Thoracic aorta (tissue), 2 donors: Measurements from ENCODE around the gene SEZ6. TPM values are rescaled to one million over a fixed set of nuclear protein-coding genes. Genes with fewer than 3 reads are reported as not detected.
A peak's percentile ranks its signal among the peaks of the same experiment; 100 is the strongest.
"Not testable (repeated sequence)": the region's sequence is repeated elsewhere in the genome, so short reads cannot be mapped to it uniquely, and the experiment has no call there.

Source experiments
- ATAC-seq: fragments of 150-250 bp; one replicate; pipeline ENCODE4 v1.8.0; 2017; ENCODE audit warnings: low read depth; ENCODE audit not compliant: insufficient number of reproducible peaks, low FRiP score
- DNase-seq: peaks from one replicate; pipeline ENCODE4 v3.0.0-alpha.2; 2020; ENCODE audit warnings: low spot score
- H3K27ac ChIP-seq, 2 donors: fragments of 200-600 bp; sonication (generic); 1 replicate in 1 of 2; 2 replicates in 1 of 2; pipeline ENCODE4 v1.5.1; 2016; ENCODE audit warnings: mild to moderate bottlenecking in 2 of 2, moderate library complexity in 2 of 2
- H3K27me3 ChIP-seq: fragments of 200-600 bp; sonication (generic); replicated peaks from 2 replicates; pipeline ENCODE4 v1.6.0; 2016; ENCODE audit warnings: mild to moderate bottlenecking; ENCODE audit not compliant: insufficient read depth
- H3K36me3 ChIP-seq: fragments of 200-600 bp; sonication (generic); one replicate; pipeline ENCODE4 v1.5.1; 2016
- H3K4me1 ChIP-seq, 2 donors: fragments of 200-600 bp; sonication (generic); 1 replicate in 1 of 2; 2 replicates in 1 of 2; pipeline versions ENCODE4 v1.5.1 to v1.6.0; 2016; ENCODE audit warnings: low read depth in 2 of 2, mild to moderate bottlenecking in 1 of 2; ENCODE audit not compliant: control insufficient read depth in 1 of 2
- H3K4me3 ChIP-seq: fragments of 200-600 bp; sonication (generic); 2 replicates; pipeline ENCODE4 v1.5.1; 2016; ENCODE audit warnings: mild to moderate bottlenecking
- H3K9me3 ChIP-seq: fragments of 200-600 bp; sonication (generic); 2 replicates; pipeline ENCODE4 v1.5.1; 2016
- total RNA-seq, 2 donors: library from RNA; depleted of rRNA; stranded (reverse); fragments of >200 nt; gene quantifications; one replicate each; pipeline versions ENCODE4 v1.1.0 to v1.2.3, GENCODE V29; 2016
- TF ChIP-seq, protein P1 (sequence below): fragments of 200-600 bp; sonication (generic); IDR thresholded peaks from one replicate; pipeline ENCODE4 v1.5.1; 2019; ENCODE audit warnings: antibody characterized with exemption

The SEZ6 gene
- total RNA-seq, 2 donors from 2014 or later, result not detected

DNA sequence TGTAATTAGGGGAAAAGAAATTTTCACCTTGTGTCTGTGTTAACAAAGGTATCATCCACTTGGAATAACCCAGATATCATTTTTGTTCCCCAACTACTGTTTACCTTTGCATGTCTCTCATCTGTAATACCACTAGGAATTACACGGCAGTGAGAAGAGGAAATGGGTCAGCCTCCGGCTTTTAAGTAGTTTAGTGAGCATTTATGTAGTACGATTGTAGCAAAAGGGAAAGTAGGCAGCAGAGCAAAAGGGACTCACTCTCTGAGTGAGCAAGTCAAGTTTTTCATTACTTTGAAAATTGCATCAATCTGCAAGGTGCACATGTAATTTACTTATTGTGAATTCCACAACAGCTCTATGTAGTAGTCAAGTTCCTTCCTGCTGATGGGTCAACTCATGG lies 65.7 kb downstream of the SEZ6 start:
- Histone ChIP-seq H3K4me1 (peaks cover 44 to 66% of the 10 kb centered on the region in 2 donors), H3K36me3 (no peaks in the 10 kb centered on the region), H3K9me3 (no peaks in the 10 kb centered on the region), H3K4me3 (no peak overlapping the region), H3K27me3 (no peaks in the 10 kb centered on the region), H3K27ac (no peak overlapping the region)
- ATAC-seq, result no peak
- no peak for DNase-seq
- TF ChIP-seq, protein P1, sequence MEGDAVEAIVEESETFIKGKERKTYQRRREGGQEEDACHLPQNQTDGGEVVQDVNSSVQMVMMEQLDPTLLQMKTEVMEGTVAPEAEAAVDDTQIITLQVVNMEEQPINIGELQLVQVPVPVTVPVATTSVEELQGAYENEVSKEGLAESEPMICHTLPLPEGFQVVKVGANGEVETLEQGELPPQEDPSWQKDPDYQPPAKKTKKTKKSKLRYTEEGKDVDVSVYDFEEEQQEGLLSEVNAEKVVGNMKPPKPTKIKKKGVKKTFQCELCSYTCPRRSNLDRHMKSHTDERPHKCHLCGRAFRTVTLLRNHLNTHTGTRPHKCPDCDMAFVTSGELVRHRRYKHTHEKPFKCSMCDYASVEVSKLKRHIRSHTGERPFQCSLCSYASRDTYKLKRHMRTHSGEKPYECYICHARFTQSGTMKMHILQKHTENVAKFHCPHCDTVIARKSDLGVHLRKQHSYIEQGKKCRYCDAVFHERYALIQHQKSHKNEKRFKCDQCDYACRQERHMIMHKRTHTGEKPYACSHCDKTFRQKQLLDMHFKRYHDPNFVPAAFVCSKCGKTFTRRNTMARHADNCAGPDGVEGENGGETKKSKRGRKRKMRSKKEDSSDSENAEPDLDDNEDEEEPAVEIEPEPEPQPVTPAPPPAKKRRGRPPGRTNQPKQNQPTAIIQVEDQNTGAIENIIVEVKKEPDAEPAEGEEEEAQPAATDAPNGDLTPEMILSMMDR, result no peak

DNA sequence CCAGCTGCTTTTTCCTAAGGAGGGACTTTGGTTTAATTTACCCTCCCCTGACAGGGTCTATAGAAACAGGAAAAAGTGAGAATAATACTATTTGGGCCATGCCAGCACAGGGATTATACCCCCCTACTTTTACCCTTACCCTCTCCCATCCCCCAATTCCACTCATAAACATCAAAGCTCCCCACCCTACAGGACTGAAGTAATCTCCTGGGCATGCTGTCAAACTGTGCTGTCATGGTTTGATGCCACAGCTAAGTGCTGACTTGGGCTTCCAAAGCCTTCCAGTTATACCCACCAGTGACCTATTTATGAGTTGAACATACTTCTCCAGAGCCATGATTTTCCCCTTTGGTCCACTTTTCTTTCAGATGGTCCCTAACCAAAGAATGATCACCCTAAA lies 67.3 kb downstream of the SEZ6 start:
- H3K4me3 ChIP-seq, result no peak overlapping the region
- peaks cover 35 to 57% of the 10 kb centered on the region in 2 donors for H3K4me1 ChIP-seq
- H3K27me3 ChIP-seq, result no peaks in the 10 kb centered on the region
- TF ChIP-seq, protein P1, result no peak
- H3K36me3 ChIP-seq, result no peaks in the 10 kb centered on the region
- DNase-seq (no peak), ATAC-seq (no peak)
- no peaks in the 10 kb centered on the region for H3K9me3 ChIP-seq
- H3K27ac ChIP-seq, result no peak overlapping the region

DNA sequence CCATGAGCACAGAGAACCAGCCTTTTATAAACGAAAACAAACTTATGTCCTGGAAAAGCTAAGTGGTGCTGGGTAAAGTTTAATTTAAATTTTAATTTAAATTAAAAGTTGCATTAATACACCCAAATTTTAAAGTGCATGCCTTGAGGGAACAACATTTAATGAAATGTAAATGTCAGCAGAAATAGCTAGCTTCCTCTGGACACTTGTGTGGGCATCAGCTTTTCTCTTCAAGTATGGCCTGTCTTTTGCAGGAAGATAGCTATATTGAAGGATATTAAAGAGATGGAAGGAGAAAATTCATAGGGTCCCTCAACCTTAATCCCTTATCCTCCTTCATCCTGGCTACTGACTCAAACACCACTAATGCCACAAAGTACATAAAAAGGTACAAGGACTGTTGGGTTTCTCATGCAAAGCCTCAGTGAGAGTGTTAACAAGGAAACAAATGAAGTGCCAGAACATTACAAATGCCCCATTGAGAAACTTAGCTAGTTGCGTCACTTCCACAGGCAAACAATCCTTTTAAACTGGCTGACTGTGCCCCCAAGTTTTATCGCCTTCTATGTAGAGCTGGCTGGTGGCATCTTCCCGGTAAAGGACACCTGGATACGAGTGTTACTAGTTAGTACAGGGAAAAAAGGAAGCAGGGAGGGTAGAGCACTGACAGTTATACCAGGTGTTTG lies 68.6 kb downstream of the SEZ6 start:
- no peaks in the 10 kb centered on the region for H3K36me3 ChIP-seq
- ATAC-seq (no peak), DNase-seq (no peak)
- no peak overlapping the region for H3K4me3 ChIP-seq
- TF ChIP-seq, protein P1, result no peak
- peaks cover 35 to 57% of the 10 kb centered on the region in 2 donors for H3K4me1 ChIP-seq
- no peaks in the 10 kb centered on the region for H3K9me3 ChIP-seq
- no peaks in the 10 kb centered on the region for H3K27me3 ChIP-seq
- H3K27ac ChIP-seq, result peak overlapping the region in 1 of 2 donors; percentile 36

DNA sequence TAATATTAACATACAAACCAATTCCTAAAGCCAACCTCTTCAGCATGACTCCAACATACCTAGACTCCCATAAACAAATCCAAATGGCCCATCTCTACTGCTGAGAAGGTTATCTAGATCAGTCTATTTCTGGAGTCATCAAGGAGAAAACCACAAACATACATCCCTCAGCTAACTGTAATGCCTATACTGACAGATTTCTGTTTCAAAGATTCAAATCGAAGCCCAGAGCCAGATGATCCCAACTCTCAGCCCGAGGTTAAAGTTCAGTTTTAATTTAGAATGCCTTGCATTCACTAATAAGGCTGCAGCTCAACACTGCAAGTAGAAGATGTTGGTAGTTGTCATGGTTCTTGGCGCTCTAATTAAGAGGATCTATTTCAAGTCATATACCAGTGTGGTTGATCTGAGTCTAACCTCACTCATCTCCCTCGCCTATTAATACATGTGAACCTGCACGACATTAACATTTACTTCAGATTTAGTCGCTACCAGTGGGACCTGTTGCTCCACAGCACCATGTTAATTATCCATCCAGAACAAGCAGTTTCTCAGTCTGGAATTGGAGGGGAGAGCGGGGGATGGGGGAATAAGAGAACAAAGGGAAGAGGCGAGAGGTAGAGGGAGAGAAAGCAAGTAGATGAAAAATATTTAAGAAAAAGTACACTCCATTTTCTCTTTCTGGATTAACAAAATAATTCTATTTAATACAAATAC lies 69.9 kb downstream of the SEZ6 start:
- Histone ChIP-seq H3K9me3 (no peaks in the 10 kb centered on the region), H3K27ac (no peak overlapping the region), H3K4me3 (no peak overlapping the region), H3K27me3 (no peaks in the 10 kb centered on the region), H3K36me3 (no peaks in the 10 kb centered on the region), H3K4me1 (peaks cover 35 to 56% of the 10 kb centered on the region in 2 donors)
- ATAC-seq, result no peak
- no peak for DNase-seq
- TF ChIP-seq, protein P1, result no peak

DNA sequence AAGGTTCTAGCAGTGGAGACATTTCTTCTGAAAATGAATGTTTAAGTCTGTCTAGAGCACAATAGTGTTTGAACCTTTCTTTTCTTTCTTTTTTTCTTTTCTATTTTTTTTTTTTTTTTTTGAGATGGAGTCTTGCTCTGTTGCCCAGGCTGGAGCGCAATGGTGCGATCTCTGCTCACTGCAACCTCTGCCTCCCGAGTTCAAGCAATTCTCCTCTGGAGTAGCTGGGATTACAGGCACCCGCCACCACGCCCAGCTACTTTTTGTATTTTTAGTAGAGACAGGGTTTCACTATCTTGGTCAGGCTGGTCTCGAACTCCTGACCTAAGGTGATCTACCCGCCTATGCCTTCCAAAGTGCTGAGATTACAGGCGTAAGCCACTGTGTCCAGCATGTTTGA lies 71.3 kb downstream of the SEZ6 start:
- not testable (repeated sequence) for H3K4me3 ChIP-seq, DNase-seq, H3K9me3 ChIP-seq, H3K27me3 ChIP-seq, ATAC-seq, H3K36me3 ChIP-seq, H3K27ac ChIP-seq
- H3K4me1 ChIP-seq, result peaks cover 26 to 42% of the 10 kb centered on the region in 2 donors
